ENCODE results near the gene ANGPTL8.

ANGPTL8 gene

DNA sequence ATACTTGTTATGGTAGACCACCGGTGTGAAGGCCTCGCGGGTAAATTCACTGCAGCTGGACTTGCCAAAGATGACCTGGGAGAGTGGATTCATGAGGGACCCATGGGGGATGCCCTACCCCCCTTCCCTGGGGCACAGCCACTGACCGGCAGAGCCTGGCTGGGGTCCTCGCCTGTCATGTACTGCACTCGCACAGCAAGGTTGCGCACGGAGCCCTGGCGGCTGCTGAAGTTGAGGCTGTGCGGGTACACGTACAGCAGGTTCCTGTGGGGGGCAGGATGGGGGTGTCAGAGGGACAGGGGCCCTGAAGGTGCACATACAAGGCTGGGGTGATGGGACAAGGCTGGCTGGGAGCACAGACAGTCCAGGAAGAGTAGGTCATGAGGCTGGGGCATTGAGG is 1.4 kb upstream of the ANGPTL8 start:
- no peak for DNase-seq

- no peak for DNase-seq
Observed at GRCh38 chr19:11238781-11239376, 540 bp upstream of the ANGPTL8 start.

DNA sequence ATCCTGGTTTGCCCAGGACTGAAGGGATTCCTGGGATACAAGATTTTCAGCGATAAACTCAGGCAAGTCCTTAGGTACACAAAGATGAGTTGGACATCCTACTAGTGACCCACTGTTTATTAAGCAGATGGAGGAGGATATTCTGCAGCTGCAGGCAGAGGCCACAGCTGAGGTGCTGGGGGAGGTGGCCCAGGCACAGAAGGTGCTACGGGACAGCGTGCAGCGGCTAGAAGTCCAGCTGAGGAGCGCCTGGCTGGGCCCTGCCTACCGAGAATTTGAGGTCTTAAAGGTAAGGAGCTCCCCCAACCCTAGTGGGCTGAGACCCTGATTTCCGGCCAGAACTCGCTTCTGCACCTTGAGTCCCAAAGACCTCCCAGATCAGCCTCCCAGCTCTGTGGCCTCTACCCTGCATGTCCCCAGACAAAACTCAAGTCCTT is 607 bp downstream of the ANGPTL8 start:
- DNase-seq: no peak

GRCh38 chr19:11242025-11242424 is 2.6 kb downstream of the ANGPTL8 start:
- no peak for DNase-seq

GRCh38 chr19:11242864-11243797 is 3.7 kb downstream of the ANGPTL8 start:
- DNase-seq: peak; percentile 74 to 88

- DNase-seq: no peak
Observed at GRCh38 chr19:11243798-11244169, 4.4 kb downstream of the ANGPTL8 start.

GRCh38 chr19:11244846-11245589 is 5.6 kb downstream of the ANGPTL8 start:
- DNase-seq: no peak

- no peak for DNase-seq
Observed at GRCh38 chr19:11246941-11247340, 7.5 kb downstream of the ANGPTL8 start.

DNA sequence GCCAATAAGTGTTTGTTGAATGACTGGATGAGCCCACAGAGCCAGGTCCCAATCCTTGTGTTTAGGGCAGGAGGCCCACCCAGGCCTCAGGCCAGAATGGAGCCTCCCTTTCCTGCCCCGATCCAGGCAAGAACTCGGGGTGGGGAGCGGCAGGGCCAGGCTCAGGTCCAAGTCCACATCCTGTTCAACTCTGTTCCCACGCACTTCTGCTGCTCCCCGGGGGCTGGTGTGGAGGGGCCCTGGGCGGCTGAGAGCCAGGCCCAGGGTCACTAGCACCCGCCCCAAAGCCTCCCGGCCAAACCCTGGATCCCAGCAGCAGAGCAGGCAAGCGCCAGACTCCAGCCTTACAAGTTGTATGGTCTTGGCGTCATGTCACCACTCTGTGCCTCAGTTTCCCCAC is 8.0 kb downstream of the ANGPTL8 start:
- no peak for DNase-seq

GRCh38 chr19:11247934-11248333 is 8.5 kb downstream of the ANGPTL8 start:
- no peak for DNase-seq

GRCh38 chr19:11248852-11249251 is 9.4 kb downstream of the ANGPTL8 start:
- DNase-seq: no peak

- no peak for DNase-seq
Observed at GRCh38 chr19:11251217-11251616, 11.8 kb downstream of the ANGPTL8 start.

DNA sequence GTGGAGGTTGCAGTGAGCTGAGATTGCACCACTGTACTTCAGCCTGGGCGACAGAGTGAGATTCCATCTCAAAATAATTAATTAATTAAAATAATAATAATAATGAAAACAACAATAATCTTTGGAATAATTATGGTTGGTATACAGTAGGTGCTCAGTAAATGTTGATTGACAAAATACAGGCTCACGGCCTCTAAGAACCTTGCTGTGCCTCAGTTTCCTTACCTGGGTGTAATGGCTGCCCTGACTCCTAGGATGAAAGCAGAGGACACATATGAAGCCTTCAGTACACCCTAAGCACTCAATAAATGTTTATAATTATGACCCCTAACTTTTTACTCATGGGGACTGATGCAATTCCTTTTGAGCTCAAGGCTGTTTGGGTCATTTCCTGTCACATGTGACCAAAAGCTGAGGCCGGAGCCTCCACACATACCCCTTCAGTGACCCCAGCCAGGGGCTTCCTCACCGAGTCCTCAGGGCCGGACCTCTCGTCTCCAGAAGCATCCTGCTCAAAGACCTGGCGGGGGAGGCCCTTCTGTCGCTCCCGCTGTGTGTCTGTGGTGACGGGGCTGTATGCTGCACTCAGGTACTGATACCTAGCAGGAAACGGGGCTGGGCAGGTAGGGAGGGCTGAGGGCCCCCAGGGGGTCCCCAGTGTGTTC is 12.4 kb downstream of the ANGPTL8 start:
- DNase-seq: no peak

DNA sequence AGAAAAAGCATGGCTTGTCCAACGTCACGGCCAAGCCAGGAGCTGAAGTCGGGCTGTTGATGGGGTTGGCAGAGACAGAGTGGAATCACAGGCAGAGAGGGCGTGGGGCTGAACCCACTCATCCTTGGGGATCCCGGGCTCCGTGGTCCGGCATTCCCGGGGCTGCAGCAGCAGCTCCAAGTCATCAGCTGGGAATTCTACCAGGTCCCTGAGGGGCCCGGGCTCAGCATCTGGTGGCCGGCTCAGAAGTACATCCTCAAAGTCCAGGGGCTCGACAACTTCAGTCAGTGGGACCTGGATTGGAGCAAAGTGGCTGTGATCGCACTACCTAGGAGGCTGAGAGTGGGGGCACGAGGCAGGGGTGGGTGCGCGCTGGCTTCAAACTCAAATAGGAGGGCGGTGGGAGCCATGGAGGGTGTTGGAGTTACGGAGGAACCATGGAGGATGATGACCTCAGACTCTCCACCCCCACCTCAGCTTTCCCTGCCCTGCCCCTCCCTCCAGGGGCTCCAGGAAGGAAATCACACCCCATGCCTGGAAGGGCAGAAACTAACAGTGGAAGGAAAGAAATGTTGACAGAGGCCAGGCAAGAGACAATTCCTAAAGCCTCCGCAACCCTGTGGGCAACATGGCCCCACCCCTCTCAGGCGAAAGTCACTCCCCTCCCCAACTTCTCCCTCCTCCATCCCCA is 13.4 kb downstream of the ANGPTL8 start:
- no peak for DNase-seq

GRCh38 chr19:11254666-11255065 is 15.2 kb downstream of the ANGPTL8 start:
- no peak for DNase-seq

GRCh38 chr19:11256189-11256588 is 16.8 kb downstream of the ANGPTL8 start:
- DNase-seq: no peak

- no peak for DNase-seq
Observed at GRCh38 chr19:11257846-11258380, 18.5 kb downstream of the ANGPTL8 start.

- no peak for DNase-seq
Observed at GRCh38 chr19:11260996-11261395, 21.6 kb downstream of the ANGPTL8 start.

GRCh38 chr19:11261431-11261970 is 22.1 kb downstream of the ANGPTL8 start:
- no peak for DNase-seq

DNA sequence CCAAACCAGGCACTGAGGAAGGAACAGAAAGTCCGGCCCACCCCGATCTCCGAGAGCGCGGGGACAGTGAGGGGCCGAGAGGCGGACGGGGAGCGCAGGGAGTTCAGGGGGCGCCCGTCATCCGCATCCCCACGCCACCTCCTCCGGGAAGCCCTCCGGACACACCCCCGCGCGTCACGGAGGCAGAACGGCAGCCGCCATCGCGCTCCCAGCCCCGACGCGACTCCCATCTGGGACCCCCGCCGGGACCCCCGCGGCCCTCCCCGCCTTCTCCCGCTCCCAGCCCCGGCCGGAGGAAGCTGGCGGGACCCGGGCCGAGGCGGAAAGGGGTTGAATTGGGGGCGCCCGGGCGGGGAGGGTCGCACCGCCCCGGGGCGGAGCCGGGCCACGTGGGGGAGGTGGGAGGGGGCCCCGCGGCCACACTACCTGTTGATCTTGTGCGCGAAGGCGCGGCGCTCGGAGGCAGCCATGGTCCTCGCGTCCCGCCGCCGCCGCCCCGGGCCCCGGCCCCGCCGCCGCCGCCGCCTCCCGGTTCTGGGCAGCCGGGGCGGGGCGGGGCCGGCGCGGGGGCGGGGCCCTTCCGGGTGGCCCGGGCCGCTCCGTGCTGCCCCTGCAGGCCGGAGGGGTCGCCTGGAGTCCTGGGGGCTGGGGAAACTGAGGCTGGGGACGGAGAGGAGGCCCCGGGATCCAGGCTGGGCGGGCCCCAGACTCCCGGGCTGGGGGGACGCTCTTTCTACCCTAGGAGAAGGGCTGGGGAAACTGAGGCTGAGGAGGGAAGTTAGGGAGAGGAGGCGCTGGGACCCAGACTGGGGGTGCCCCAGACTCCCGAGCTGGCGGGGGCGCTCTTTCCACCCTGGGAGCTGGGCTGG is 22.8 kb downstream of the ANGPTL8 start, which contains the start of gene DOCK6:
Gene DOCK6 (minus strand): TSS at position 554 of the 869 bp plus-strand sequence. CDS start 84 bp downstream, at position 470.
- DNase-seq: peak; percentile 15 to 43

DNA sequence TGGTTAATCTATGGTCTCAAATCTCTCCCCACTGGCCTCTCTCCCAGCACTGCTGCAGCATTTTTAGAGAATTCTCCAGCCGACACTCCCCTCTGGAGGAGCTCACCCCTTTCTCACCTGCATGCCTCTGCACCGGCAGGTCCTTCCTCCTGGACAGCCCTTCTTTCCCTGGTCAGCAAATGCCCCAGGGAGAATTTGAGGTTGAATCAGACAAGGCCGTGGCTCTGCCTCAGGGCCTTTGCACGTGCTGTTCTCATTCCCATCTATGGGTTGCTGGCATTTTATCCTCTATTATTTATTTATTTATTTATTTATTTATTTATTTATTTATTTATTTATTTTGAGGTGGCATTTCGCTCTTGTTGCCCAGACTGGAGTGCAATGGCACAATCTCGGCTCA is 24.3 kb downstream of the ANGPTL8 start:
- no peak for DNase-seq

All from stimulated activated CD4-positive, alpha-beta T cell treated with anti-CD3 and anti-CD28 coated beads, Interleukin-4, amount 100 ng/mL, for 4 hours (primary cell).